ENCODE results near the gene CFTR. TPM values are rescaled to one million over a fixed set of nuclear protein-coding genes. Genes with fewer than 3 reads are reported as not detected.

The CFTR gene
- total RNA-seq: not detected in 2 replicates

GRCh38 chr7:117479225-117480054 is at the start of gene CFTR:
Gene CFTR, plus strand, starts transcription at chr7:117480025. Its CDS starts 70 bp downstream, at chr7:117480095.

Other genes with a start within 250 kb of the CFTR start
- under 0.01 and 1.3 TPM in 2 replicates for gene WNT2, start 157.0 kb upstream of the CFTR start, total RNA-seq
- gene ASZ1, start 52.5 kb upstream of the CFTR start, total RNA-seq: not detected in 2 replicates